ENCODE measurements around the gene MT1F.

GRCh38 chr16:56649271-56649670 is 8.5 kb upstream of the MT1F start:
- TF ChIP-seq POLR2A (IDR thresholded peaks at IDR 0.05; ENCODE audit: low read length) (no peak), GATA1 (IDR thresholded peaks at IDR 0.05; ENCODE audit: low read depth, low read length) (no peak)
